DMS153 treated with DMSO at 0.1 percent for 48 hours (cell line): Measurements from ENCODE around the gene SYNGR3.
"Not testable (repeated sequence)": the region's sequence is repeated elsewhere in the genome, so short reads cannot be mapped to it uniquely, and the experiment has no call there.

Experiments
- DNase-seq: peaks from one replicate; lab custom pipeline; 2025; ENCODE audit not compliant: unreplicated experiment; lab: John Stamatoyannopoulos, UW

SYNGR3 gene

GRCh38 chr16:1959269-1960039, 30.3 kb upstream of the SYNGR3 start, which contains the start of gene NDUFB10:
Gene NDUFB10 (plus strand): TSS chr16:1959538. CDS start chr16:1959625, 87 bp downstream.
- peak; percentile 72 for DNase-seq

GRCh38 chr16:1960665-1961630, 28.8 kb upstream of the SYNGR3 start:
- no peak for DNase-seq

- no peak for DNase-seq
Observed at GRCh38 chr16:1961651-1962067, 28.1 kb upstream of the SYNGR3 start.

- DNase-seq: not testable (repeated sequence)
Observed at GRCh38 chr16:1962161-1963153, 27.3 kb upstream of the SYNGR3 start.

GRCh38 chr16:1963806-1964505, 25.8 kb upstream of the SYNGR3 start:
- no peak for DNase-seq

- peak; percentile 96 for DNase-seq
Observed at GRCh38 chr16:1964506-1965395, 25.0 kb upstream of the SYNGR3 start, which contains the start of gene RPS2. Gene RPS2 (minus strand): TSS chr16:1964826. CDS start chr16:1964625, 201 bp downstream.

GRCh38 chr16:1965396-1966001, 24.3 kb upstream of the SYNGR3 start:
- no peak for DNase-seq

GRCh38 chr16:1966460-1966859, 23.3 kb upstream of the SYNGR3 start, which contains the start of gene RNF151:
Gene RNF151 (plus strand): TSS chr16:1966856. CDS start chr16:1966882, 26 bp downstream.
- DNase-seq: no peak

GRCh38 chr16:1968146-1968953, 21.4 kb upstream of the SYNGR3 start:
- no peak for DNase-seq

- DNase-seq: peak; percentile 83
Observed at GRCh38 chr16:1971796-1972489, 17.8 kb upstream of the SYNGR3 start, which contains the start of gene TBL3. Gene TBL3 (plus strand): TSS chr16:1972053. CDS start chr16:1972165, 112 bp downstream.

- no peak for DNase-seq
Observed at GRCh38 chr16:1972490-1972877, 17.3 kb upstream of the SYNGR3 start.

GRCh38 chr16:1973461-1974156, 16.2 kb upstream of the SYNGR3 start:
- DNase-seq: no peak

- DNase-seq: no peak
Observed at GRCh38 chr16:1974157-1975070, 15.4 kb upstream of the SYNGR3 start.

- DNase-seq: no peak
Observed at GRCh38 chr16:1975432-1976215, 14.1 kb upstream of the SYNGR3 start.

- DNase-seq: no peak
Observed at GRCh38 chr16:1976216-1976520, 13.6 kb upstream of the SYNGR3 start.
